SK-N-SH (cell line): ENCODE measurements around the gene DOHH.

Source experiments
- CHD2 ChIP-seq: fragments of 150-350 bp; IDR thresholded peaks from 2 replicates; pipeline ENCODE4 v1.6.1; 2018; ENCODE audit warnings: low read length; ENCODE audit not compliant: partially characterized antibody
- CTCF ChIP-seq: fragments of 200-600 bp; sonication (generic); IDR thresholded peaks from 2 replicates; pipeline ENCODE4 v1.6.1; 2017; ENCODE audit warnings: antibody characterized with exemption, mild to moderate bottlenecking, moderate library complexity
- EP300 ChIP-seq, 2 experiments: IDR thresholded peaks; 2 replicates each; pipeline versions ENCODE4 v1.4.0 to v1.6.1; 2012; ENCODE audit warnings: borderline replicate concordance in 1 of 2, low read depth in 1 of 2, low read length in 1 of 2
- EZH2phosphoT487 ChIP-seq: fragments of 200-600 bp; sonication (generic); IDR thresholded peaks from 2 replicates; pipeline ENCODE4 v1.6.1; 2017; ENCODE audit warnings: low read depth, mixed run types, mild to moderate bottlenecking, antibody characterized with exemption, moderate library complexity, borderline replicate concordance
- IRF3 ChIP-seq: fragments of 150-350 bp; IDR thresholded peaks from 2 replicates; pipeline ENCODE4 v1.6.1; 2016; ENCODE audit warnings: mild to moderate bottlenecking, low read depth, low read length
- NFIC ChIP-seq: IDR thresholded peaks from 2 replicates; pipeline ENCODE4 v1.4.0; 2012; ENCODE audit warnings: borderline replicate concordance
- POLR2AphosphoS5 ChIP-seq: IDR thresholded peaks from 2 replicates; pipeline ENCODE4 v1.6.1; 2012; ENCODE audit warnings: low read depth, low read length
- RCOR1 ChIP-seq: fragments of 150-350 bp; IDR thresholded peaks from 2 replicates; pipeline ENCODE4 v1.6.1; 2017; ENCODE audit warnings: antibody characterized with exemption, low read length
- SIN3A ChIP-seq: IDR thresholded peaks from 2 replicates; pipeline ENCODE4 v1.6.1; 2012; ENCODE audit warnings: low read depth, mild to moderate bottlenecking, low read length, moderate library complexity, borderline replicate concordance
- TF ChIP-seq, protein P1 (sequence below): IDR thresholded peaks from 2 replicates; pipeline ENCODE4 v1.4.0; 2012; ENCODE audit warnings: low read depth, borderline replicate concordance
- TF ChIP-seq, protein P2 (sequence below): IDR thresholded peaks from 2 replicates; pipeline ENCODE4 v1.6.1; 2012; ENCODE audit warnings: mild to moderate bottlenecking, low read depth, low read length, moderate library complexity
- TF ChIP-seq, protein P3 (sequence below): IDR thresholded peaks from 2 replicates; pipeline ENCODE4; 2012

GRCh38 chr19:3459089-3459881 is 41.2 kb downstream of the DOHH start:
- no peak for TF ChIP-seq POLR2AphosphoS5
- TF ChIP-seq EP300 (IDR thresholded peaks at IDR 0.05; ENCODE audit: borderline replicate concordance in 1 of 2, low read depth in 1 of 2, low read length in 1 of 2) = peak in 1 of 2 experiments; percentile 33; a peak in 1 of 4 replicates
- no peak for TF ChIP-seq RCOR1
- no peak for TF ChIP-seq CTCF
- TF ChIP-seq, protein P1, sequence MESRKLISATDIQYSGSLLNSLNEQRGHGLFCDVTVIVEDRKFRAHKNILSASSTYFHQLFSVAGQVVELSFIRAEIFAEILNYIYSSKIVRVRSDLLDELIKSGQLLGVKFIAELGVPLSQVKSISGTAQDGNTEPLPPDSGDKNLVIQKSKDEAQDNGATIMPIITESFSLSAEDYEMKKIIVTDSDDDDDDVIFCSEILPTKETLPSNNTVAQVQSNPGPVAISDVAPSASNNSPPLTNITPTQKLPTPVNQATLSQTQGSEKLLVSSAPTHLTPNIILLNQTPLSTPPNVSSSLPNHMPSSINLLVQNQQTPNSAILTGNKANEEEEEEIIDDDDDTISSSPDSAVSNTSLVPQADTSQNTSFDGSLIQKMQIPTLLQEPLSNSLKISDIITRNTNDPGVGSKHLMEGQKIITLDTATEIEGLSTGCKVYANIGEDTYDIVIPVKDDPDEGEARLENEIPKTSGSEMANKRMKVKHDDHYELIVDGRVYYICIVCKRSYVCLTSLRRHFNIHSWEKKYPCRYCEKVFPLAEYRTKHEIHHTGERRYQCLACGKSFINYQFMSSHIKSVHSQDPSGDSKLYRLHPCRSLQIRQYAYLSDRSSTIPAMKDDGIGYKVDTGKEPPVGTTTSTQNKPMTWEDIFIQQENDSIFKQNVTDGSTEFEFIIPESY = no peak
- TF ChIP-seq, protein P2, sequence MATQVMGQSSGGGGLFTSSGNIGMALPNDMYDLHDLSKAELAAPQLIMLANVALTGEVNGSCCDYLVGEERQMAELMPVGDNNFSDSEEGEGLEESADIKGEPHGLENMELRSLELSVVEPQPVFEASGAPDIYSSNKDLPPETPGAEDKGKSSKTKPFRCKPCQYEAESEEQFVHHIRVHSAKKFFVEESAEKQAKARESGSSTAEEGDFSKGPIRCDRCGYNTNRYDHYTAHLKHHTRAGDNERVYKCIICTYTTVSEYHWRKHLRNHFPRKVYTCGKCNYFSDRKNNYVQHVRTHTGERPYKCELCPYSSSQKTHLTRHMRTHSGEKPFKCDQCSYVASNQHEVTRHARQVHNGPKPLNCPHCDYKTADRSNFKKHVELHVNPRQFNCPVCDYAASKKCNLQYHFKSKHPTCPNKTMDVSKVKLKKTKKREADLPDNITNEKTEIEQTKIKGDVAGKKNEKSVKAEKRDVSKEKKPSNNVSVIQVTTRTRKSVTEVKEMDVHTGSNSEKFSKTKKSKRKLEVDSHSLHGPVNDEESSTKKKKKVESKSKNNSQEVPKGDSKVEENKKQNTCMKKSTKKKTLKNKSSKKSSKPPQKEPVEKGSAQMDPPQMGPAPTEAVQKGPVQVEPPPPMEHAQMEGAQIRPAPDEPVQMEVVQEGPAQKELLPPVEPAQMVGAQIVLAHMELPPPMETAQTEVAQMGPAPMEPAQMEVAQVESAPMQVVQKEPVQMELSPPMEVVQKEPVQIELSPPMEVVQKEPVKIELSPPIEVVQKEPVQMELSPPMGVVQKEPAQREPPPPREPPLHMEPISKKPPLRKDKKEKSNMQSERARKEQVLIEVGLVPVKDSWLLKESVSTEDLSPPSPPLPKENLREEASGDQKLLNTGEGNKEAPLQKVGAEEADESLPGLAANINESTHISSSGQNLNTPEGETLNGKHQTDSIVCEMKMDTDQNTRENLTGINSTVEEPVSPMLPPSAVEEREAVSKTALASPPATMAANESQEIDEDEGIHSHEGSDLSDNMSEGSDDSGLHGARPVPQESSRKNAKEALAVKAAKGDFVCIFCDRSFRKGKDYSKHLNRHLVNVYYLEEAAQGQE = no peak
- TF ChIP-seq NFIC = 0 out of 2 replicates have a peak, but pooled peaks have one; percentile 20
- TF ChIP-seq, protein P3, sequence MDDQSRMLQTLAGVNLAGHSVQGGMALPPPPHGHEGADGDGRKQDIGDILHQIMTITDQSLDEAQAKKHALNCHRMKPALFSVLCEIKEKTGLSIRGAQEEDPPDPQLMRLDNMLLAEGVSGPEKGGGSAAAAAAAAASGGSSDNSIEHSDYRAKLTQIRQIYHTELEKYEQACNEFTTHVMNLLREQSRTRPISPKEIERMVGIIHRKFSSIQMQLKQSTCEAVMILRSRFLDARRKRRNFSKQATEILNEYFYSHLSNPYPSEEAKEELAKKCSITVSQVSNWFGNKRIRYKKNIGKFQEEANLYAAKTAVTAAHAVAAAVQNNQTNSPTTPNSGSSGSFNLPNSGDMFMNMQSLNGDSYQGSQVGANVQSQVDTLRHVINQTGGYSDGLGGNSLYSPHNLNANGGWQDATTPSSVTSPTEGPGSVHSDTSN = no peak
- no peak for TF ChIP-seq EZH2phosphoT487
- no peak for TF ChIP-seq CHD2
- TF ChIP-seq SIN3A = no peak
- no peak for TF ChIP-seq IRF3
